H9 (cell line): ENCODE measurements around the gene PANX2. TPM values are rescaled to one million over a fixed set of nuclear protein-coding genes. Genes with fewer than 3 reads are reported as not detected.

Source experiments
- DNase-seq: peaks from one replicate; pipeline ENCODE4 v3.0.0-alpha.2; 2017
- H2AFZ ChIP-seq: one replicate; pipeline ENCODE4 v1.6.1; 2013; ENCODE audit warnings: mild to moderate bottlenecking, low read length, control low read depth, moderate library complexity
- H2AK5ac ChIP-seq: 2 replicates; pipeline ENCODE4 v1.6.1; 2013; ENCODE audit warnings: low read length, control low read depth, mixed read lengths; ENCODE audit not compliant: insufficient read length
- H2BK120ac ChIP-seq: one replicate; pipeline ENCODE4 v1.6.1; 2013; ENCODE audit warnings: low read depth, mild to moderate bottlenecking, low read length, control low read depth, inconsistent platforms; ENCODE audit not compliant: poor library complexity, severe bottlenecking
- H2BK12ac ChIP-seq: 2 replicates; pipeline ENCODE4 v1.6.1; 2013; ENCODE audit warnings: low read length, control low read depth, mixed read lengths, low read depth; ENCODE audit not compliant: insufficient read length
- H2BK15ac ChIP-seq: 2 replicates; pipeline ENCODE4 v1.6.1; 2013; ENCODE audit warnings: low read depth, low read length, control low read depth
- H2BK20ac ChIP-seq: one replicate; pipeline ENCODE4 v1.6.1; 2013; ENCODE audit warnings: low read depth, mild to moderate bottlenecking, low read length, control low read depth, inconsistent platforms; ENCODE audit not compliant: poor library complexity, severe bottlenecking
- H2BK5ac ChIP-seq: 2 replicates; pipeline ENCODE4 v1.6.1; 2013; ENCODE audit warnings: low read length, control low read depth, mixed read lengths; ENCODE audit not compliant: insufficient read length
- H3K14ac ChIP-seq: 2 replicates; pipeline ENCODE4 v1.6.1; 2013; ENCODE audit warnings: low read length, control low read depth; ENCODE audit not compliant: insufficient read depth
- H3K18ac ChIP-seq: 2 replicates; pipeline ENCODE4 v1.6.1; 2013; ENCODE audit warnings: low read depth, mild to moderate bottlenecking, mixed read lengths, low read length, control low read depth; ENCODE audit not compliant: insufficient read length
- H3K23ac ChIP-seq: 2 replicates; pipeline ENCODE4 v1.6.1; 2013; ENCODE audit warnings: low read length, control low read depth, mixed read lengths, low read depth; ENCODE audit not compliant: insufficient read length
- H3K23me2 ChIP-seq: 2 replicates; pipeline ENCODE4 v1.6.1; 2013; ENCODE audit warnings: low read depth, mild to moderate bottlenecking, mixed read lengths, low read length, control low read depth; ENCODE audit not compliant: insufficient read length, poor library complexity, severe bottlenecking
- H3K27ac ChIP-seq: 2 replicates; pipeline ENCODE4 v1.5.1; 2013; ENCODE audit warnings: low read length, control low read depth, mixed read lengths, low read depth; ENCODE audit not compliant: insufficient read length
- H3K27me3 ChIP-seq: 2 replicates; pipeline ENCODE4 v1.6.1; 2013; ENCODE audit warnings: low read length, control low read depth, inconsistent platforms; ENCODE audit not compliant: insufficient read depth
- H3K4ac ChIP-seq: 2 replicates; pipeline ENCODE4 v1.6.1; 2013; ENCODE audit warnings: low read depth, mild to moderate bottlenecking, control low read depth, inconsistent platforms, low read length, moderate library complexity
- H3K4me1 ChIP-seq: 2 replicates; pipeline ENCODE4 v1.6.1; 2013; ENCODE audit warnings: low read length, control low read depth, inconsistent platforms; ENCODE audit not compliant: insufficient read depth
- H3K4me2 ChIP-seq: 2 replicates; pipeline ENCODE4 v1.6.1; 2013; ENCODE audit warnings: low read length, control low read depth, mixed read lengths; ENCODE audit not compliant: insufficient read length, insufficient read depth
- H3K56ac ChIP-seq: 2 replicates; pipeline ENCODE4 v1.6.1; 2013; ENCODE audit warnings: low read depth, mild to moderate bottlenecking, mixed read lengths, low read length, control low read depth; ENCODE audit not compliant: insufficient read length
- H3K79me1 ChIP-seq: 2 replicates; pipeline ENCODE4 v1.6.1; 2013; ENCODE audit warnings: low read depth, mild to moderate bottlenecking, moderate library complexity, low read length, control low read depth, inconsistent platforms; ENCODE audit not compliant: insufficient read depth, poor library complexity, severe bottlenecking
- H3K79me2 ChIP-seq: 2 replicates; pipeline ENCODE4 v1.6.1; 2013; ENCODE audit warnings: low read length, control low read depth, inconsistent platforms; ENCODE audit not compliant: insufficient read depth
- H3K9ac ChIP-seq: 2 replicates; pipeline ENCODE4 v1.6.1; 2013; ENCODE audit warnings: low read length, control low read depth, mixed read lengths; ENCODE audit not compliant: insufficient read length; ENCODE audit errors: extremely low read depth
- H3K9me3 ChIP-seq: one replicate; pipeline ENCODE4 v1.6.1; 2013; ENCODE audit warnings: low read depth, low read length, inconsistent platforms; ENCODE audit not compliant: control insufficient read depth
- H3T11ph ChIP-seq: one replicate; pipeline ENCODE4 v1.6.1; 2013; ENCODE audit warnings: mild to moderate bottlenecking, low read length, control low read depth, inconsistent platforms
- H4K20me1 ChIP-seq: one replicate; pipeline ENCODE4 v1.6.1; 2013; ENCODE audit not compliant: control insufficient read depth, insufficient read length, insufficient read depth
- H4K5ac ChIP-seq: 2 replicates; pipeline ENCODE4 v1.6.1; 2013; ENCODE audit warnings: low read depth, mild to moderate bottlenecking, mixed read lengths, low read length, control low read depth; ENCODE audit not compliant: insufficient read length
- H4K8ac ChIP-seq: replicated peaks from 2 replicates; pipeline ENCODE4 v1.6.1; 2013; ENCODE audit warnings: low read length, control low read depth, mixed read lengths, low read depth; ENCODE audit not compliant: insufficient read length
- H4K91ac ChIP-seq: 2 replicates; pipeline ENCODE4 v1.6.1; 2013; ENCODE audit warnings: low read depth, mild to moderate bottlenecking, moderate library complexity, mixed read lengths, low read length, control low read depth; ENCODE audit not compliant: insufficient read length
- H3K27ac Mint-ChIP-seq, 3 experiments: 2 replicates in 2 of 3; 3 replicates in 1 of 3; pipeline ENCODE4 v1.8.0; 2020 to 2021; ENCODE audit warnings: mixed read lengths in 3 of 3, mild to moderate bottlenecking in 1 of 3, moderate library complexity in 1 of 3
- H3K27me3 Mint-ChIP-seq: 2 replicates; pipeline ENCODE4 v1.8.0; 2021; ENCODE audit warnings: low read depth, mild to moderate bottlenecking, moderate library complexity, mixed read lengths
- H3K36me3 Mint-ChIP-seq, 3 experiments: 2 replicates in 2 of 3; 3 replicates in 1 of 3; pipeline ENCODE4 v1.8.0; 2020 to 2021; ENCODE audit warnings: low read depth in 3 of 3, mixed read lengths in 3 of 3; ENCODE audit not compliant: insufficient read depth in 1 of 3
- H3K4me1 Mint-ChIP-seq, 2 experiments: 2 replicates each; pipeline ENCODE4 v1.8.0; 2020; ENCODE audit warnings: mixed read lengths in 2 of 2
- H3K4me3 Mint-ChIP-seq, 2 experiments: 2 replicates in 1 of 2; 3 replicates in 1 of 2; pipeline ENCODE4 v1.8.0; 2020 to 2021; ENCODE audit warnings: mild to moderate bottlenecking in 2 of 2, mixed read lengths in 2 of 2, moderate library complexity in 1 of 2
- H3K9me3 Mint-ChIP-seq, 2 experiments: 2 replicates in 1 of 2; 3 replicates in 1 of 2; pipeline ENCODE4 v1.8.0; 2020; ENCODE audit warnings: mild to moderate bottlenecking in 2 of 2, mixed read lengths in 2 of 2, moderate library complexity in 1 of 2
- CTCF ChIP-seq: fragments of 200-600 bp; sonication (generic); conservative IDR thresholded peaks from 3 replicates; pipeline ENCODE4 v1.8.0; 2021; ENCODE audit warnings: antibody characterized with exemption, mild to moderate bottlenecking
- WGBS: extraction: QIAGEN DNeasy Blood & Tissue Kit; methylation state at CpG from one replicate; pipeline ENCODE4 v1.1.7; 2013; ENCODE audit warnings: missing lambda C conversion rate, low lambda C conversion rate, mixed read lengths; ENCODE audit not compliant: insufficient read length; ENCODE audit errors: extremely low coverage; 5-methylcytosine and 5-hydroxymethylcytosine counted together
- total RNA-seq: library from RNA; stranded (reverse); gene quantifications from 2 replicates; pipeline ENCODE4 v1.2.1, GENCODE V29; 2021

PANX2 gene
- total RNA-seq, 1 experiment from 2014 or later, result 8.0 TPM

- Mint-ChIP-seq H3K4me3 (no peak overlapping the region), H3K27me3 (peaks cover 14% of the 10 kb centered on the region), H3K4me1 (peaks cover 0 to 4% of the 10 kb centered on the region in 2 experiments; a peak in 2 of 4 replicates), H3K9me3 (no peaks in the 10 kb centered on the region; a peak in 1 of 5 replicates), H3K36me3 (no peaks in the 10 kb centered on the region; a peak in 1 of 7 replicates), H3K27ac (no peak overlapping the region)
- peak; percentile 79 for DNase-seq
- H2AFZ ChIP-seq, result no peak overlapping the region
- no peak overlapping the region for H3K4ac ChIP-seq
- H2BK5ac ChIP-seq, result no peak overlapping the region
- no peak overlapping the region for H4K5ac ChIP-seq
- peak; percentile 95 for TF ChIP-seq CTCF
- H3K23ac ChIP-seq, result no peak overlapping the region
- H2BK20ac ChIP-seq, result no peak overlapping the region
- no peak overlapping the region for H3K56ac ChIP-seq
- WGBS, result no CpG with 5 or more reads among the region's 22 CpGs
- no peak overlapping the region for H2BK120ac ChIP-seq
- peaks cover 6% of the 10 kb centered on the region for H3K23me2 ChIP-seq
- H4K91ac ChIP-seq, result no peak overlapping the region
- no peak overlapping the region for H3K4me2 ChIP-seq
- H3K79me1 ChIP-seq, result no peaks in the 10 kb centered on the region
- no peaks in the 10 kb centered on the region for H3K79me2 ChIP-seq
- no peaks in the 10 kb centered on the region for H3K9me3 ChIP-seq
- H2BK15ac ChIP-seq, result no peak overlapping the region
- no peak overlapping the region for H3K18ac ChIP-seq
- H4K8ac ChIP-seq, result no peak overlapping the region
- H2AK5ac ChIP-seq, result no peak overlapping the region
- H3T11ph ChIP-seq, result no peak overlapping the region
- H3K14ac ChIP-seq, result no peak overlapping the region
- no peaks in the 10 kb centered on the region for H3K27me3 ChIP-seq
- H3K27ac ChIP-seq, result no peak overlapping the region
- no peak overlapping the region for H2BK12ac ChIP-seq
- no peak overlapping the region for H3K9ac ChIP-seq
- no peaks in the 10 kb centered on the region for H4K20me1 ChIP-seq
- no peaks in the 10 kb centered on the region for H3K4me1 ChIP-seq
Observed at GRCh38 chr22:50148991-50149721, 21.4 kb upstream of the PANX2 start.
